MM.1S (cell line): ENCODE results near the gene GTPBP4.
A peak's percentile ranks its signal among the peaks of the same experiment; 100 is the strongest.

Experiments
- DNase-seq: peaks from one replicate; pipeline ENCODE4 v3.0.0-alpha.2; 2015
- H2AFZ ChIP-seq: fragments of 300-600 bp; sonication (generic); 2 replicates; pipeline ENCODE4 v1.6.0; 2016; ENCODE audit warnings: antibody characterized with exemption, low read length
- H3F3A ChIP-seq: fragments of 300-600 bp; sonication (generic); 2 replicates; pipeline ENCODE4 v1.6.1; 2016; ENCODE audit warnings: mild to moderate bottlenecking, antibody characterized with exemption, low read length, moderate library complexity, mixed read lengths; ENCODE audit not compliant: insufficient read depth
- H3K27ac ChIP-seq: fragments of 300-600 bp; sonication (generic); 2 replicates; pipeline ENCODE4 v1.5.1; 2016; ENCODE audit warnings: mild to moderate bottlenecking, low read length
- H3K27me3 ChIP-seq: fragments of 300-600 bp; sonication (generic); replicated peaks from 2 replicates; pipeline ENCODE4 v1.6.0; 2016; ENCODE audit warnings: low read length; ENCODE audit not compliant: insufficient read depth
- H3K36me3 ChIP-seq: fragments of 300-600 bp; sonication (generic); replicated peaks from 2 replicates; pipeline ENCODE4 v1.6.1; 2016; ENCODE audit warnings: mild to moderate bottlenecking, low read length, mixed read lengths; ENCODE audit not compliant: insufficient read depth
- H3K4me1 ChIP-seq: fragments of 300-600 bp; sonication (generic); 2 replicates; pipeline ENCODE4 v1.6.1; 2016; ENCODE audit warnings: low read length, mixed read lengths
- H3K4me2 ChIP-seq: fragments of 300-600 bp; sonication (generic); 2 replicates; pipeline ENCODE4 v1.6.0; 2016; ENCODE audit warnings: low read depth, low read length
- H3K4me3 ChIP-seq: fragments of 300-600 bp; sonication (generic); 2 replicates; pipeline ENCODE4 v1.5.1; 2016; ENCODE audit warnings: low read length, mixed read lengths
- H3K79me2 ChIP-seq: fragments of 300-600 bp; sonication (generic); 2 replicates; pipeline ENCODE4 v1.6.1; 2016; ENCODE audit warnings: mixed run types, low read length, mixed read lengths
- H3K9ac ChIP-seq: fragments of 300-600 bp; sonication (generic); 2 replicates; pipeline ENCODE4 v1.6.1; 2016; ENCODE audit warnings: low read length, mixed read lengths
- H3K9me2 ChIP-seq: fragments of 300-600 bp; sonication (generic); replicated peaks from 2 replicates; pipeline ENCODE4 v1.6.1; 2016; ENCODE audit warnings: mild to moderate bottlenecking, low read length, mixed read lengths; ENCODE audit not compliant: insufficient read depth
- H3K9me3 ChIP-seq: fragments of 300-600 bp; sonication (generic); replicated peaks from 2 replicates; pipeline ENCODE4 v1.6.1; 2016; ENCODE audit warnings: mild to moderate bottlenecking, low read length, mixed read lengths; ENCODE audit not compliant: insufficient read depth
- H4K20me1 ChIP-seq: fragments of 300-600 bp; sonication (generic); 2 replicates; pipeline ENCODE4 v1.6.1; 2016; ENCODE audit warnings: mild to moderate bottlenecking, low read length, moderate library complexity, mixed read lengths; ENCODE audit not compliant: insufficient read depth
- EZH2 ChIP-seq: fragments of 300-600 bp; sonication (generic); optimal IDR thresholded peaks from 2 replicates; pipeline ENCODE3; 2017; ENCODE audit warnings: low read depth, mild to moderate bottlenecking, antibody characterized with exemption, low read length, mixed read lengths
- EZH2phosphoT487 ChIP-seq: fragments of 300-600 bp; sonication (generic); IDR thresholded peaks from 2 replicates; pipeline ENCODE4 v1.6.1; 2018; ENCODE audit warnings: antibody characterized with exemption, low read length
- TF ChIP-seq, protein P1 (sequence below): fragments of 300-600 bp; sonication (generic); IDR thresholded peaks from 2 replicates; pipeline ENCODE4 v1.5.1; 2016; ENCODE audit warnings: antibody characterized with exemption, low read length, mixed read lengths

Gene GTPBP4

GRCh38 chr10:985361-985760 lies 2.9 kb upstream of the GTPBP4 start:
- Histone ChIP-seq H3K79me2 (peaks cover 30% of the 10 kb centered on the region), H3K27ac (no peak overlapping the region), H3F3A (no peaks in the 10 kb centered on the region)

DNA sequence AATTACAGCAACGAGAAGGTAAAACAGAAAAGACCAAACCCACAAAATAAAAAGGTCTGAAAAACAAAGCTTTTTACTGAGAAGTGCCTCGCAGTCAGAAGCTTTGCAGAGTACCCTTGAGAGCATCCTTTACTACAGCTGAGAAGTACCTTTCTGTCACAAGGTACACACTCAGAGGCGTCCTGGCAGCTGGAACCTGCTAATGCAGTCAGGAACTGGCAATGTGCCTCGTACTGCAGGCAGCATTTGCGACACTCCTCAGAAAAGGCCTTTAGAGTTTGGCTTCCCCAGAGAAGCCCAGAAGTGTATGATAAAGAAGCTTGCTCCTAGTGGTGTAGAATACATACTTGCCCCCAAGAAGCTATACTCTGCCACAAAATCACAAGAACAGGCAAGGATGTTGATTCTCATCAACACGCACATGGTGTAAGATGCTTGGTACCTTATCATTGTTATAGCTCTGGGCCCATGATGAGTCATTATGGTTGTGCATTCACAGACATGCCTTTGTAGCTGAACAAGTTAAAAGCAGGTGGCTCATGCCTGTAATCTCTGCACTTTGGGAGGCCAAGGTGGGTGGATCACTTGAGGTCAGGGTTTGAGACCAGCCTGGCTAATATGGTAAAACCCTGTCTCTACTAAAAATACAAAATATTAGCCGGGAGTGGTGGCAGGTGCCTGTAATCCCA lies 2.0 kb upstream of the GTPBP4 start:
- TF ChIP-seq EZH2phosphoT487 = no peak
- TF ChIP-seq, protein P1, sequence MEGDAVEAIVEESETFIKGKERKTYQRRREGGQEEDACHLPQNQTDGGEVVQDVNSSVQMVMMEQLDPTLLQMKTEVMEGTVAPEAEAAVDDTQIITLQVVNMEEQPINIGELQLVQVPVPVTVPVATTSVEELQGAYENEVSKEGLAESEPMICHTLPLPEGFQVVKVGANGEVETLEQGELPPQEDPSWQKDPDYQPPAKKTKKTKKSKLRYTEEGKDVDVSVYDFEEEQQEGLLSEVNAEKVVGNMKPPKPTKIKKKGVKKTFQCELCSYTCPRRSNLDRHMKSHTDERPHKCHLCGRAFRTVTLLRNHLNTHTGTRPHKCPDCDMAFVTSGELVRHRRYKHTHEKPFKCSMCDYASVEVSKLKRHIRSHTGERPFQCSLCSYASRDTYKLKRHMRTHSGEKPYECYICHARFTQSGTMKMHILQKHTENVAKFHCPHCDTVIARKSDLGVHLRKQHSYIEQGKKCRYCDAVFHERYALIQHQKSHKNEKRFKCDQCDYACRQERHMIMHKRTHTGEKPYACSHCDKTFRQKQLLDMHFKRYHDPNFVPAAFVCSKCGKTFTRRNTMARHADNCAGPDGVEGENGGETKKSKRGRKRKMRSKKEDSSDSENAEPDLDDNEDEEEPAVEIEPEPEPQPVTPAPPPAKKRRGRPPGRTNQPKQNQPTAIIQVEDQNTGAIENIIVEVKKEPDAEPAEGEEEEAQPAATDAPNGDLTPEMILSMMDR = no peak
- TF ChIP-seq EZH2 = no peak
- Histone ChIP-seq H3K27ac (no peak overlapping the region), H3F3A (no peaks in the 10 kb centered on the region), H3K9ac (no peak overlapping the region), H3K36me3 (no peaks in the 10 kb centered on the region), H3K9me2 (no peaks in the 10 kb centered on the region), H3K4me1 (peaks cover 8% of the 10 kb centered on the region; the same call in 1 of the 2 replicates), H3K27me3 (no peaks in the 10 kb centered on the region), H3K9me3 (no peaks in the 10 kb centered on the region), H2AFZ (no peak overlapping the region), H3K4me3 (no peak overlapping the region), H3K4me2 (no peak overlapping the region), H4K20me1 (no peaks in the 10 kb centered on the region; the same call in 1 of the 2 replicates), H3K79me2 (peaks cover 39% of the 10 kb centered on the region)
- no peak for DNase-seq

More at GRCh38 chr10:985361-985760, 2.9 kb upstream of the GTPBP4 start:
- no peak for DNase-seq
- H4K20me1 ChIP-seq = no peaks in the 10 kb centered on the region
- no peaks in the 10 kb centered on the region for H3K9me3 ChIP-seq
- H2AFZ ChIP-seq = no peak overlapping the region
- no peaks in the 10 kb centered on the region for H3K27me3 ChIP-seq
- H3K4me3 ChIP-seq = no peak overlapping the region
- no peak overlapping the region for H3K9ac ChIP-seq
- H3K36me3 ChIP-seq = no peaks in the 10 kb centered on the region
- TF ChIP-seq EZH2 (no peak), EZH2phosphoT487 (no peak)
- TF ChIP-seq, protein P1 = no peak
- H3K9me2 ChIP-seq = no peaks in the 10 kb centered on the region
- no peak overlapping the region for H3K4me2 ChIP-seq
- H3K4me1 ChIP-seq = peaks cover 8% of the 10 kb centered on the region; the same call in 1 of the 2 replicates

DNA sequence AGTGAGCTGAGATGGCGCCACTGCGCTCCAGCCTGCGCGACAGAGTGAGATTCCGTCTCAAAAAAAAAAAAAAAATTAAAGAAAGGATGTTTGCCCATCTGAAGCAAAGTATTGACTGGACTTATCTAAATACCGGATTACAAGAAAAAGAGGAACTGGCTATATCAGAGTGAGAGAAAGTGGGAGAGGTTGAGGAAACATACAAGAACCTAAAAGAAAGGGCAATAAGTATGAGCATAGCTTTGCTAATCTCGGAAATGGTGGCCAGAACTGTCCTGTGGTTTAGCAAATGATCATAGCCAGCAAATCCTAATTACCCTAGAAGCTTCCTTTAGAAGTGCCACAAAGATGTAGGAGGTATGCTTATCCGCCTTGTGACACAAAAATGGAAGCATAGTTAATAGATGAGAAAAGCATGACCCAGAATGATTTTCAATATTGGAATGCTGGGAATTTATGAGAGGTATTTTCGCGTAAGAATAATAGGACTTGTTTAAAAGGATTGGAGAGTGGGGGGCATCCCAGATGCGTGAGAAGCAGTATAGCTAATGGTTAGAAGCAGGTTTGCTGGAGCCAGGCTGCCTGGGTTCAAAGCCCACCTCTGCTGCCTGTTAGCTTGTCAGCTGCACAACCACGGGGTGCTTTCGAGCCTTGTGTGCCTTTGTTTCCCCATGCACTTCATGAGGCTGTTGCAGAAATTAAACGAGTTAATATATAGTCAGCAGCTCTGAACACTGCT lies 1.2 kb upstream of the GTPBP4 start:
- H3K79me2 ChIP-seq = peaks cover 46% of the 10 kb centered on the region
- peak overlapping the region; percentile 96 for H3K9ac ChIP-seq
- H3K4me1 ChIP-seq = peaks cover 8% of the 10 kb centered on the region; the same call in 1 of the 2 replicates
- H2AFZ ChIP-seq = peak overlapping the region; percentile 92
- no peaks in the 10 kb centered on the region for H3K9me2 ChIP-seq
- no peaks in the 10 kb centered on the region for H3K9me3 ChIP-seq
- no peak for TF ChIP-seq EZH2phosphoT487
- peak overlapping the region; percentile 100 for H3K4me3 ChIP-seq
- no peaks in the 10 kb centered on the region for H3F3A ChIP-seq
- no peak overlapping the region for H3K27ac ChIP-seq
- peak overlapping the region; percentile 99 for H3K4me2 ChIP-seq
- H3K27me3 ChIP-seq = no peaks in the 10 kb centered on the region
- H3K36me3 ChIP-seq = no peaks in the 10 kb centered on the region
- H4K20me1 ChIP-seq = no peaks in the 10 kb centered on the region; the same call in 1 of the 2 replicates
- no peak for DNase-seq
